Measurements from ENCODE around the gene RASL11A. TPM values are rescaled to one million over a fixed set of nuclear protein-coding genes. Genes with fewer than 3 reads are reported as not detected.

RASL11A gene
- total RNA-seq, 1 experiment from 2014 or later = 3.8 TPM

DNA sequence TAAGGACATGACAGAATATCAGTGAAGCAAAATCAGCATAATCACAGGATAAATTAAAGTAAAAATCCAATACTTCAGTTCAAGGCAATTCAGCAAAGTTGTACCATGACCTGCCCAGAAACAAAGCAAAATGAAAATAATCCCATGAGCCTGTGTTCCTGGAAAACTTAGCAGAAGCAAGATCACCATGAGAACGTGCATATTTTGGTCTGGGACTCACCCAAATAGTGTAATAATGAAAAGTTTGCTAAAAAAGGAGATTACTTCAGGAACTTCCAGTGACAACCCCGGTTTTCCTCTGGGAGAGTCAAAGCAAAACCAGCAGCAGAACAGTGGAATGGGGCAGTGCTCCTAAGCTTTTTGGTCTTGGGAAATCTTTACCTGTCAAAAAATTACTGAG, 34.2 kb upstream of the RASL11A start:
- Histone ChIP-seq H3K4me1 (replicated peaks; ENCODE audit: insufficient read depth) (no peaks in the 10 kb centered on the region), H3K36me3 (ENCODE audit: low read depth) (no peaks in the 10 kb centered on the region), H2AFZ (no peak overlapping the region), H3K27ac (no peak overlapping the region), H4K20me1 (ENCODE audit: insufficient read depth) (no peaks in the 10 kb centered on the region), H3K27me3 (ENCODE audit: insufficient read depth, low read depth) (no peaks in the 10 kb centered on the region), H3K9me2 (ENCODE audit: insufficient read depth) (no peaks in the 10 kb centered on the region), H3K9me3 (ENCODE audit: insufficient read depth, low read depth) (no peaks in the 10 kb centered on the region; the same call in 1 of the 2 replicates), H3K79me2 (ENCODE audit: low read depth) (no peaks in the 10 kb centered on the region), H3F3A (ENCODE audit: insufficient read depth, low read depth) (no peaks in the 10 kb centered on the region), H3K4me2 (no peak overlapping the region), H3K4me3 (no peak overlapping the region)
- intact Hi-C loops (cut with micrococcal nuclease; ENCODE audit: unreplicated experiment) = no loop called here
- DNase-seq = no peak
- ChIA-PET POLR2A (ENCODE audit: unreplicated experiment) (no interaction called here), CTCF (no interaction called here)
- TF ChIP-seq, protein P1, sequence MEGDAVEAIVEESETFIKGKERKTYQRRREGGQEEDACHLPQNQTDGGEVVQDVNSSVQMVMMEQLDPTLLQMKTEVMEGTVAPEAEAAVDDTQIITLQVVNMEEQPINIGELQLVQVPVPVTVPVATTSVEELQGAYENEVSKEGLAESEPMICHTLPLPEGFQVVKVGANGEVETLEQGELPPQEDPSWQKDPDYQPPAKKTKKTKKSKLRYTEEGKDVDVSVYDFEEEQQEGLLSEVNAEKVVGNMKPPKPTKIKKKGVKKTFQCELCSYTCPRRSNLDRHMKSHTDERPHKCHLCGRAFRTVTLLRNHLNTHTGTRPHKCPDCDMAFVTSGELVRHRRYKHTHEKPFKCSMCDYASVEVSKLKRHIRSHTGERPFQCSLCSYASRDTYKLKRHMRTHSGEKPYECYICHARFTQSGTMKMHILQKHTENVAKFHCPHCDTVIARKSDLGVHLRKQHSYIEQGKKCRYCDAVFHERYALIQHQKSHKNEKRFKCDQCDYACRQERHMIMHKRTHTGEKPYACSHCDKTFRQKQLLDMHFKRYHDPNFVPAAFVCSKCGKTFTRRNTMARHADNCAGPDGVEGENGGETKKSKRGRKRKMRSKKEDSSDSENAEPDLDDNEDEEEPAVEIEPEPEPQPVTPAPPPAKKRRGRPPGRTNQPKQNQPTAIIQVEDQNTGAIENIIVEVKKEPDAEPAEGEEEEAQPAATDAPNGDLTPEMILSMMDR (conservative IDR thresholded peaks at IDR 0.05) = no peak
- TF ChIP-seq EZH2 (IDR thresholded peaks at IDR 0.05; ENCODE audit: low read depth) = no peak
- no TSS peak for BruUV-seq (replicated peaks)

DNA sequence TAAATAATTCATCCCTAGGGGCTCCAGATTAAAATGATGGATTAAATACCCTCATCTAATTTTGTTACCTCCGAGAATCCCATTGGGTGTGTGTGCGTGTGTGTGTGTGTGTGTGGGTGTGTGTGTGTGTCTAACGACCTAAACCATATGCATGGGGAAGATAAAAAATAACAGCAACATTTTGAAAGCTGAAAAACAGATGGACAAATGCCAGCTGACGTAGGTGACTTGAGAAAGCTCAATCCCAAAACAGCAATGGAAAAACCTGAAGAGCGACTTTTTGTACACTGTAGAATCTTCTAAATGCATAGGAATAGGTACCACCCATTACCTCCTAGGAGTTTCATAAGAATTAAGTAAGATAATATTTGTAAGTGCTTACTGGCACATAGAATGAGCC, 27.9 kb upstream of the RASL11A start:
- Histone ChIP-seq H3K4me3 (no peak overlapping the region), H3K4me2 (peak overlapping the region; percentile 27; the same call in 1 of the 2 replicates), H3K27ac (no peak overlapping the region), H3K36me3 (ENCODE audit: low read depth) (no peaks in the 10 kb centered on the region), H2AFZ (no peak overlapping the region), H3K9me3 (ENCODE audit: insufficient read depth, low read depth) (no peaks in the 10 kb centered on the region), H3K27me3 (ENCODE audit: insufficient read depth, low read depth) (no peaks in the 10 kb centered on the region), H4K20me1 (ENCODE audit: insufficient read depth) (no peaks in the 10 kb centered on the region), H3K79me2 (ENCODE audit: low read depth) (no peaks in the 10 kb centered on the region), H3K4me1 (replicated peaks; ENCODE audit: insufficient read depth) (peaks cover 17% of the 10 kb centered on the region), H3K9me2 (ENCODE audit: insufficient read depth) (no peaks in the 10 kb centered on the region), H3F3A (ENCODE audit: insufficient read depth, low read depth) (peaks cover 8% of the 10 kb centered on the region; the same call in 1 of the 2 replicates)
- intact Hi-C loops (cut with micrococcal nuclease; ENCODE audit: unreplicated experiment) = no loop called here
- POLR2A ChIA-PET (ENCODE audit: unreplicated experiment) = interaction anchor here (0.7 kb wide), 1 partner anchor 50 kb away, joined by 4 read pairs; no protein-coding TSS in a partner anchor
- TF ChIP-seq, protein P1 (conservative IDR thresholded peaks at IDR 0.05) = no peak
- no peak for TF ChIP-seq EZH2 (IDR thresholded peaks at IDR 0.05; ENCODE audit: low read depth)
- CTCF ChIA-PET = interaction anchor here (0.6 to 0.7 kb wide), 2 partner anchors 23 to 38 kb away, joined by 3 to 4 read pairs; no protein-coding TSS in a partner anchor
- BruUV-seq (replicated peaks) = no TSS peak
- peak in 1 of 2 experiments; percentile 67 for DNase-seq

DNA sequence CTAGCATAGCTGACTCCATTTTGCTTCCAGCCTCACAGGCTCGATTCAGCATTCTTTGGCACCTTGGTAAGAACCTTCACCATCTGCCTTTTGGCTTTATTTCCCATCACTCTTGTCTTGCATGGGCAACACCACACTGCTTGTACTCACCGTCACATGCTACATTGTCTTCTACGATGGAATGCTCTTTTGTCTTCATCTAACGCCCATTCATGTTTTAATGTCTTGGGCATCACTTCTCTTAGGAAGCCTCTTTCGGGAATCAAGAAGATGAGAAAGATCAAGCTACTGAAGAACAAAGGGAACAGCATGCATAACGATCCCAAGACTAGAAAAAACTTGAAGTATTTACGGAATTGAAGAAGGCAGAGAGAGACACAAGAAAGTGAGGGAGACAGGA, 25.0 kb upstream of the RASL11A start:
- TF ChIP-seq EZH2 (IDR thresholded peaks at IDR 0.05; ENCODE audit: low read depth) = no peak
- TF ChIP-seq, protein P1 (conservative IDR thresholded peaks at IDR 0.05) = no peak
- no peak for DNase-seq
- Histone ChIP-seq H2AFZ (no peak overlapping the region), H3F3A (ENCODE audit: insufficient read depth, low read depth) (peaks cover 8% of the 10 kb centered on the region; the same call in 1 of the 2 replicates), H3K9me2 (ENCODE audit: insufficient read depth) (no peaks in the 10 kb centered on the region), H3K4me3 (no peak overlapping the region), H3K79me2 (ENCODE audit: low read depth) (peaks cover 10% of the 10 kb centered on the region), H3K27ac (no peak overlapping the region), H3K9me3 (ENCODE audit: insufficient read depth, low read depth) (no peaks in the 10 kb centered on the region), H3K4me1 (replicated peaks; ENCODE audit: insufficient read depth) (peaks cover 17% of the 10 kb centered on the region), H3K27me3 (ENCODE audit: insufficient read depth, low read depth) (no peaks in the 10 kb centered on the region), H3K4me2 (no peak overlapping the region), H3K36me3 (ENCODE audit: low read depth) (no peaks in the 10 kb centered on the region), H4K20me1 (ENCODE audit: insufficient read depth) (no peaks in the 10 kb centered on the region)
- intact Hi-C loops (cut with micrococcal nuclease; ENCODE audit: unreplicated experiment) = no loop called here
- BruUV-seq (replicated peaks) = no TSS peak
- ChIA-PET CTCF (no interaction called here), POLR2A (ENCODE audit: unreplicated experiment) (no interaction called here)

Data from PC-9 (cell line).